HCT116 (cell line): ENCODE results near the gene CCBE1. TPM values are rescaled to one million over a fixed set of nuclear protein-coding genes. Genes with fewer than 3 reads are reported as not detected.

Experiments used
- ATAC-seq: fragments of 200-7000 bp; cut with Tn5 transposase; 2 replicates; pipeline ENCODE4 v1.9.1; 2020; ENCODE audit warnings: mild to moderate bottlenecking, moderate library complexity
- BruUV-seq: library from RNA; stranded (reverse); fragments of 400-500 nt; replicated peaks from 2 replicates; lab custom pipeline; 2021; lab: Mats Ljungman, UMichigan
- CTCF ChIA-PET: fragments of 300-600 bp; sonication (Branson Sonifier 250); formaldehyde crosslinking; loops from one replicate; lab custom pipeline; 2021; ENCODE audit warnings: antibody characterized with exemption; lab: Charles Lee
- POLR2A ChIA-PET: fragments of 300-600, 350-600 bp; sonication (Branson Sonifier 250); formaldehyde crosslinking; loops from one replicate; lab custom pipeline; 2021; ENCODE audit warnings: antibody characterized with exemption; lab: Charles Lee
- RAD21 ChIA-PET, 2 experiments: fragments of 300-600 bp; sonication (Branson Sonifier 250); formaldehyde crosslinking; loops; one replicate each; lab custom pipeline; 2023; ENCODE audit warnings: low total read pairs in 2 of 2; ENCODE audit not compliant: uncharacterized antibody in 2 of 2, unreplicated experiment in 2 of 2, low non-redundant PET in 1 of 2; lab: Charles Lee
- DNase-seq: peaks from one replicate; pipeline ENCODE4 v3.0.0-alpha.2; 2010; ENCODE audit warnings: low read depth, low spot score
- H2AFZ ChIP-seq: fragments of 200-600 bp; shearing (Covaris generic), sonication (generic); 2 replicates; pipeline ENCODE4 v1.6.1; 2017; ENCODE audit warnings: low read depth, mixed run types, mixed read lengths, antibody characterized with exemption, low read length; ENCODE audit not compliant: poor library complexity, severe bottlenecking
- H3K27ac ChIP-seq: 2 replicates; pipeline ENCODE4 v1.5.1; 2012; ENCODE audit warnings: low read depth, low read length
- H3K27me3 ChIP-seq: fragments of 200-600 bp; sonication (generic); 2 replicates; pipeline ENCODE4 v1.6.1; 2016; ENCODE audit warnings: mixed run types, low read length, mixed read lengths; ENCODE audit not compliant: insufficient read depth
- H3K36me3 ChIP-seq, 2 experiments: fragments of 200-500 bp in 1 of 2; fragments of 200-600 bp in 1 of 2; sonication (Bioruptor generic) in 1 of 2; sonication (generic) in 1 of 2; 2 replicates each; pipeline versions ENCODE4 v1.5.1 to v1.6.1; 2014 to 2016; ENCODE audit warnings: low read length in 2 of 2, inconsistent platforms in 1 of 2, mixed read lengths in 1 of 2, mixed run types in 1 of 2; ENCODE audit not compliant: insufficient read depth in 2 of 2, control insufficient read depth in 1 of 2
- H3K4me1 ChIP-seq, 2 experiments: fragments of 200-600 bp in 1 of 2; sonication (generic) in 1 of 2; 2 replicates each; pipeline versions ENCODE4 v1.5.1 to v1.6.1; 2012 to 2017; ENCODE audit warnings: low read length in 2 of 2, inconsistent platforms in 1 of 2, mild to moderate bottlenecking in 1 of 2, mixed read lengths in 1 of 2, mixed run types in 1 of 2, moderate library complexity in 1 of 2; ENCODE audit not compliant: insufficient read depth in 2 of 2, control insufficient read depth in 1 of 2
- H3K4me2 ChIP-seq: fragments of 200-600 bp; sonication (generic); 2 replicates; pipeline ENCODE4 v1.6.1; 2017; ENCODE audit warnings: mixed run types, low read length, mixed read lengths
- H3K4me3 ChIP-seq, 2 experiments: fragments of 200-600 bp in 1 of 2; sonication (generic) in 1 of 2; replicated peaks in 1 of 2; 2 replicates each; pipeline ENCODE4 v1.5.1; 2011 to 2016; ENCODE audit warnings: low read length in 2 of 2, control low read depth in 1 of 2, low read depth in 1 of 2, mild to moderate bottlenecking in 1 of 2, mixed read lengths in 1 of 2, mixed run types in 1 of 2
- H3K79me2 ChIP-seq: fragments of 200-600 bp; sonication (generic); 2 replicates; pipeline ENCODE4 v1.6.1; 2017; ENCODE audit warnings: mild to moderate bottlenecking, mixed run types, low read length, moderate library complexity, mixed read lengths; ENCODE audit not compliant: insufficient read depth
- H3K9ac ChIP-seq: fragments of 200-600 bp; sonication (generic); 2 replicates; pipeline ENCODE4 v1.6.1; 2016; ENCODE audit warnings: low read length, mixed read lengths
- H3K9me2 ChIP-seq: fragments of 200-600 bp; sonication (generic), shearing (Covaris generic); 2 replicates; pipeline ENCODE4 v1.6.1; 2017; ENCODE audit warnings: mixed run types, mild to moderate bottlenecking, moderate library complexity; ENCODE audit not compliant: insufficient read depth
- H3K9me3 ChIP-seq, 2 experiments: fragments of 200-500 bp in 1 of 2; fragments of 200-600 bp in 1 of 2; sonication (Bioruptor generic) in 1 of 2; sonication (generic) in 1 of 2; 2 replicates each; pipeline ENCODE4 v1.6.1; 2014 to 2017; ENCODE audit warnings: low read length in 2 of 2, mixed read lengths in 2 of 2, inconsistent platforms in 1 of 2, low read depth in 1 of 2, mild to moderate bottlenecking in 1 of 2, mixed run types in 1 of 2, moderate library complexity in 1 of 2; ENCODE audit not compliant: control insufficient read depth in 1 of 2, insufficient read depth in 1 of 2
- H4K20me1 ChIP-seq: fragments of 200-600 bp; sonication (generic), shearing (Covaris generic); 2 replicates; pipeline ENCODE4 v1.6.1; 2017; ENCODE audit warnings: mixed run types, mild to moderate bottlenecking, moderate library complexity; ENCODE audit not compliant: insufficient read depth
- CEBPB ChIP-seq: IDR thresholded peaks from 2 replicates; pipeline ENCODE4 v1.6.1; 2012; ENCODE audit warnings: low read depth
- EGR1 ChIP-seq: IDR thresholded peaks from 2 replicates; pipeline ENCODE4 v1.6.1; 2012; ENCODE audit warnings: low read depth
- POLR2A ChIP-seq: IDR thresholded peaks from 2 replicates; pipeline ENCODE4 v1.7.0; 2011; ENCODE audit warnings: borderline replicate concordance; ENCODE audit not compliant: insufficient read depth, insufficient read length; ENCODE audit errors: extremely low read depth
- POLR2AphosphoS5 ChIP-seq: IDR thresholded peaks from 2 replicates; pipeline ENCODE4 v1.6.1; 2011; ENCODE audit warnings: mild to moderate bottlenecking, low read depth, low read length, moderate library complexity
- REST ChIP-seq: IDR thresholded peaks from 2 replicates; pipeline ENCODE4 v1.6.1; 2012; ENCODE audit warnings: low read depth
- TCF7L2 ChIP-seq: IDR thresholded peaks from 2 replicates; pipeline ENCODE4 v1.7.0; 2011; ENCODE audit warnings: borderline replicate concordance, inconsistent platforms; ENCODE audit not compliant: insufficient read depth, insufficient read length; ENCODE audit errors: extremely low read depth
- YY1 ChIP-seq: IDR thresholded peaks from 2 replicates; pipeline ENCODE4 v1.6.1; 2011; ENCODE audit warnings: low read length, low read depth, moderate library complexity, mild to moderate bottlenecking; ENCODE audit not compliant: insufficient replicate concordance; ENCODE audit errors: extremely low read depth
- intact Hi-C: fragments of 100-400 bp; cut with micrococcal nuclease; formaldehyde crosslinking; loops from 2 replicates; pipeline ENCODE4 v1.10.0; 2022
- total RNA-seq: library from RNA; stranded (reverse); gene quantifications from one replicate; pipeline ENCODE4 v1.2.1, GENCODE V29; 2021; ENCODE audit not compliant: unreplicated experiment
- TF ChIP-seq, protein P1 (sequence below): IDR thresholded peaks from 2 replicates; pipeline ENCODE4 v1.6.1; 2012

Gene CCBE1
- total RNA-seq, 1 experiment from 2014 or later: 0.84 TPM

GRCh38 chr18:59721211-59721610 lies 24.0 kb upstream of the CCBE1 start (continued):
- TF ChIP-seq REST: no peak

- ATAC-seq (no peak), DNase-seq (no peak)
- no peaks in the 10 kb centered on the region for H3K79me2 ChIP-seq
- no peaks in the 10 kb centered on the region for H4K20me1 ChIP-seq
- intact Hi-C loops: no loop called here
- no peak overlapping the region for H2AFZ ChIP-seq
- ChIA-PET RAD21 (no interaction called here), POLR2A (no interaction called here), CTCF (interaction anchor here (1.4 kb wide), 1 partner anchor 22 kb away, joined by 3 read pairs; no protein-coding TSS in a partner anchor)
- H3K9me2 ChIP-seq: no peaks in the 10 kb centered on the region
- no peak overlapping the region for H3K9ac ChIP-seq
- no TSS peak for BruUV-seq
- peaks cover 4% of the 10 kb centered on the region; the same call in 1 of the 2 replicates for H3K27me3 ChIP-seq
- H3K4me3 ChIP-seq: no peak overlapping the region
- peaks cover 0 to 19% of the 10 kb centered on the region in 2 experiments; a peak in 2 of 4 replicates for H3K4me1 ChIP-seq
- H3K9me3 ChIP-seq: no peaks in the 10 kb centered on the region
- H3K4me2 ChIP-seq: no peak overlapping the region
- H3K27ac ChIP-seq: no peak overlapping the region
- H3K36me3 ChIP-seq: no peaks in the 10 kb centered on the region
- TF ChIP-seq REST (no peak), POLR2AphosphoS5 (no peak), TCF7L2 (no peak), CEBPB (no peak), EGR1 (no peak), POLR2A (no peak), YY1 (no peak)
- TF ChIP-seq, protein P1, sequence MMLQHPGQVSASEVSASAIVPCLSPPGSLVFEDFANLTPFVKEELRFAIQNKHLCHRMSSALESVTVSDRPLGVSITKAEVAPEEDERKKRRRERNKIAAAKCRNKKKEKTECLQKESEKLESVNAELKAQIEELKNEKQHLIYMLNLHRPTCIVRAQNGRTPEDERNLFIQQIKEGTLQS: no peak
Measured at GRCh38 chr18:59719544-59720181, 22.4 kb upstream of the CCBE1 start.
